Measurements from ENCODE around the gene RUSC1. TPM values are rescaled to one million over a fixed set of nuclear protein-coding genes. Genes with fewer than 3 reads are reported as not detected.

The RUSC1 gene
- total and polyA plus RNA-seq, 2 of the 8 experiments (the other 6 are each of a cell fraction or from before 2014, with no cell fraction given), result 54.6 to 90.4 TPM

DNA sequence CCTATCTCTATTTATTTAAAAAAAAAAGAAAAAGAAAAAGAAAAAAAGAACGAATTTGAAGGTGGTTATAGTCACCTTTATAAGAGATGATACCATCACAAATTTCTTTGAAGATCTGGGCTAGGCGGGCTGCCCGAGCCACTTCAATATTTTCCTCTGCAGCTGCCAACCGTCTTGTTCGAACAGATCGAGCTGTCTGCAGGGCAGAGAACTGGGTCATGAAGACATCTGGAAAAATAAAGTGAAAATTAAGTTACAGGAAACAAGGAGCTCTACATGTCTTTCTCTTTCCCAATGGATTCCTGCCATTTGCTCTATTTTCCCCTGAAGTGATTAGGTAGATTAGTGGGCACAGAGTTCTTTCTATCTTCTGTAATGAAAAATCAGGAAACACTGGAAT, 31.9 kb downstream of the RUSC1 start:
- FAIRE-seq (no peak), DNase-seq (ENCODE audit: low read depth in 1 of 2, low spot score in 2 of 2) (no peak)
- Histone ChIP-seq H2BK12ac (ENCODE audit: low read depth, low read length) (no peak overlapping the region), H3K4me2 (ENCODE audit: insufficient read depth in 1 of 2, low read depth in 2 of 2, low read length in 2 of 2) (no peak overlapping the region), H3K4ac (replicated peaks; ENCODE audit: insufficient read length, low read depth, low read length) (no peak overlapping the region), H4K20me1 (replicated peaks in 1 of 2; ENCODE audit: control insufficient read depth in 1 of 2, insufficient read depth in 2 of 2, low read length in 2 of 2) (no peaks in the 10 kb centered on the region), H3K14ac (ENCODE audit: insufficient read length) (no peak overlapping the region), H2AFZ (ENCODE audit: low read length) (no peak overlapping the region), H2BK5ac (ENCODE audit: low read depth, low read length) (no peak overlapping the region), H3K23me2 (ENCODE audit: low read depth, low read length) (no peaks in the 10 kb centered on the region), H3K9ac (replicated peaks in 1 of 4; ENCODE audit: extremely low read depth in 1 of 4, low read depth in 3 of 4, low read length in 3 of 4) (no peak overlapping the region), H4K8ac (ENCODE audit: extremely low read depth, insufficient read depth, low read length) (no peak overlapping the region), H3K36me3 (ENCODE audit: control insufficient read depth in 2 of 4, insufficient read depth in 4 of 4, low read length in 3 of 4) (peaks cover 5 to 55% (median 30%) of the 10 kb centered on the region in 4 experiments; a peak in 7 of 8 replicates), H3K9me3 (ENCODE audit: insufficient read depth in 2 of 2, low read depth in 1 of 2, low read length in 1 of 2) (no peaks in the 10 kb centered on the region), H3K4me3 (ENCODE audit: extremely low read depth in 1 of 4, insufficient read depth in 2 of 4, low read depth in 3 of 4, low read length in 4 of 4) (no peak overlapping the region), H2BK20ac (ENCODE audit: low read length) (no peak overlapping the region), H3K23ac (ENCODE audit: insufficient read length) (no peak overlapping the region), H4K5ac (ENCODE audit: insufficient read length, low read depth, low read length) (no peak overlapping the region), H2AK5ac (ENCODE audit: low read depth, low read length) (no peak overlapping the region), H2BK15ac (ENCODE audit: low read length) (no peak overlapping the region), H4K91ac (replicated peaks; ENCODE audit: insufficient read length, low read length) (no peak overlapping the region), H3K27me3 (replicated peaks in 1 of 4; ENCODE audit: control insufficient read depth in 3 of 4, extremely low read depth in 1 of 4, insufficient read depth in 3 of 4, low read length in 3 of 4) (no peaks in the 10 kb centered on the region), H3K18ac (ENCODE audit: extremely low read depth, low read length) (no peak overlapping the region), H2BK120ac (replicated peaks; ENCODE audit: low read depth, low read length) (no peak overlapping the region), H3K27ac (ENCODE audit: low read depth, low read length) (no peak overlapping the region), H3K79me1 (ENCODE audit: low read depth, low read length) (no peaks in the 10 kb centered on the region), H3K79me2 (ENCODE audit: control insufficient read depth in 1 of 2, insufficient read depth in 2 of 2, low read length in 2 of 2) (no peaks in the 10 kb centered on the region), H3K4me1 (replicated peaks in 1 of 4; ENCODE audit: control insufficient read depth in 3 of 4, insufficient read depth in 4 of 4, low read length in 3 of 4) (no peaks in the 10 kb centered on the region), H3K56ac (replicated peaks; ENCODE audit: insufficient read length, low read depth, low read length) (no peak overlapping the region)
- ChIA-PET POLR2A (ENCODE audit: partially characterized antibody) (no interaction called here), CTCF (ENCODE audit: partially characterized antibody) (interaction anchor here (0.6 to 1.5 kb wide), 2 partner anchors 101 to 239 kb away, joined by 4 to 5 read pairs; no protein-coding TSS in a partner anchor)
- 94% methylated on average over 6 of the region's 6 CpGs; no CpG with 5 or more reads in 1 of the 2 experiments for WGBS, 2 experiments (ENCODE audit: extremely low coverage in 1 of 2, insufficient coverage in 1 of 2, insufficient read length in 1 of 2, insufficient replicate concordance in 2 of 2, low coverage in 1 of 2, low lambda C conversion rate in 2 of 2, missing lambda C conversion rate in 1 of 2)
- TF ChIP-seq KDM5A (IDR thresholded peaks at IDR 0.05; ENCODE audit: low read length) (no peak), EP300 (IDR thresholded peaks at IDR 0.05; ENCODE audit: borderline replicate concordance in 1 of 2, low read depth in 2 of 2, low read length in 2 of 2) (no peak), FOSL1 (IDR thresholded peaks at IDR 0.05; ENCODE audit: insufficient read depth, low read depth, low read length) (no peak), RAD21 (IDR thresholded peaks at IDR 0.05 in 1 of 2, conservative IDR thresholded peaks at IDR 0.05 in 1 of 2; ENCODE audit: low read depth in 2 of 2, low read length in 2 of 2) (no peak), NANOG (IDR thresholded peaks at IDR 0.05; ENCODE audit: insufficient read depth, low read depth, low read length, poor library complexity, severe bottlenecking) (no peak), SRF (IDR thresholded peaks at IDR 0.05; ENCODE audit: low read depth, low read length) (no peak), SP2 (IDR thresholded peaks at IDR 0.05; ENCODE audit: low read length) (no peak), RXRA (IDR thresholded peaks at IDR 0.05; ENCODE audit: insufficient read depth, low read depth, low read length) (no peak), SUZ12 (IDR thresholded peaks at IDR 0.05; ENCODE audit: low read length) (no peak)
